ENCODE measurements around the gene RNF126. TPM values are rescaled to one million over a fixed set of nuclear protein-coding genes. Genes with fewer than 3 reads are reported as not detected.

Gene RNF126
- total RNA-seq, 1 experiment from 2014 or later = 38.8 TPM

Other genes with a start within 250 kb of the RNF126 start
- gene SHC2, start 202.2 kb downstream of the RNF126 start, total RNA-seq (2014; rRNA removed; shearing (Covaris generic)) = 0.12 and 0.23 TPM in 2 replicates
- 0.18 TPM in 1 of 2 replicates, not detected in the other for gene MADCAM1, start 166.7 kb downstream of the RNF126 start, total RNA-seq (2014; rRNA removed; shearing (Covaris generic))
- 7.3 and 9.6 TPM in 2 replicates for gene TPGS1, start 155.7 kb downstream of the RNF126 start, total RNA-seq (2014; rRNA removed; shearing (Covaris generic))
- gene CDC34, start 131.5 kb downstream of the RNF126 start, total RNA-seq (2014; rRNA removed; shearing (Covaris generic)) = 76.2 and 92.3 TPM in 2 replicates
- not detected in 2 replicates for gene GZMM, start 119.2 kb downstream of the RNF126 start, total RNA-seq (2014; rRNA removed; shearing (Covaris generic))
- gene BSG, start 90.6 kb downstream of the RNF126 start, total RNA-seq (2014; rRNA removed; shearing (Covaris generic)) = 546 and 582 TPM in 2 replicates
- 0.14 and 0.30 TPM in 2 replicates for gene HCN2, start 73.3 kb downstream of the RNF126 start, total RNA-seq (2014; rRNA removed; shearing (Covaris generic))
- 27.0 and 29.6 TPM in 2 replicates for gene POLRMT, start 29.7 kb downstream of the RNF126 start, total RNA-seq (2014; rRNA removed; shearing (Covaris generic))
- gene FGF22, start 23.3 kb downstream of the RNF126 start, total RNA-seq (2014; rRNA removed; shearing (Covaris generic)) = not detected in 2 replicates
- 6.5 and 8.0 TPM in 2 replicates for gene FSTL3, start 13.2 kb upstream of the RNF126 start, total RNA-seq (2014; rRNA removed; shearing (Covaris generic))
- gene PRSS57, start 32.2 kb upstream of the RNF126 start, total RNA-seq (2014; rRNA removed; shearing (Covaris generic)) = not detected in 2 replicates
- gene PALM, start 45.7 kb upstream of the RNF126 start, total RNA-seq (2014; rRNA removed; shearing (Covaris generic)) = 4.4 and 4.6 TPM in 2 replicates
- 0.18 and 0.41 TPM in 2 replicates for gene MISP, start 87.9 kb upstream of the RNF126 start, total RNA-seq (2014; rRNA removed; shearing (Covaris generic))
- 232 TPM in 2 replicates for gene PTBP1, start 134.2 kb upstream of the RNF126 start, total RNA-seq (2014; rRNA removed; shearing (Covaris generic))
- not detected in 2 replicates for gene PLPPR3, start 158.7 kb upstream of the RNF126 start, total RNA-seq (2014; rRNA removed; shearing (Covaris generic))
- not detected in 2 replicates for gene AZU1, start 164.6 kb upstream of the RNF126 start, total RNA-seq (2014; rRNA removed; shearing (Covaris generic))
- gene PRTN3, start 177.8 kb upstream of the RNF126 start, total RNA-seq (2014; rRNA removed; shearing (Covaris generic)) = not detected in 2 replicates
- not detected in 2 replicates for gene ELANE, start 189.1 kb upstream of the RNF126 start, total RNA-seq (2014; rRNA removed; shearing (Covaris generic))
- gene CFD, start 196.4 kb upstream of the RNF126 start, total RNA-seq (2014; rRNA removed; shearing (Covaris generic)) = 0.08 and 0.18 TPM in 2 replicates
- gene MED16, start 230.0 kb upstream of the RNF126 start, total RNA-seq (2014; rRNA removed; shearing (Covaris generic)) = 19.6 and 21.3 TPM in 2 replicates
- gene RNU6-9, start 230.3 kb upstream of the RNF126 start, total RNA-seq (2014; rRNA removed; shearing (Covaris generic)) = not detected in 2 replicates

Measured in SJCRH30 (cell line).